Measurements from ENCODE around the gene MAGI2. TPM values are rescaled to one million over a fixed set of nuclear protein-coding genes. Genes with fewer than 3 reads are reported as not detected.

MAGI2 gene
- total RNA-seq, 1 donor from 2014 or later, result 64.2 TPM

- Mint-ChIP-seq H3K27me3 (ENCODE audit: unreplicated experiment) (no peaks in the 10 kb centered on the region), H3K4me3 (ENCODE audit: unreplicated experiment) (no peak overlapping the region), H3K36me3 (ENCODE audit: unreplicated experiment) (no peaks in the 10 kb centered on the region), H3K4me1 (ENCODE audit: low read depth, unreplicated experiment) (no peaks in the 10 kb centered on the region), H3K9me3 (ENCODE audit: unreplicated experiment) (no peaks in the 10 kb centered on the region), H3K27ac (ENCODE audit: unreplicated experiment) (no peak overlapping the region)
- DNase-seq, result no peak
- no peak for TF ChIP-seq CTCF (IDR thresholded peaks at IDR 0.05; ENCODE audit: partially characterized antibody, unreplicated experiment)
Observed at GRCh38 chr7:78279032-78279431, 1174.4 kb downstream of the MAGI2 start.

GRCh38 chr7:78267141-78267540 lies 1186.3 kb downstream of the MAGI2 start:
- Mint-ChIP-seq H3K27me3 (ENCODE audit: unreplicated experiment) (peaks cover 2% of the 10 kb centered on the region), H3K9me3 (ENCODE audit: unreplicated experiment) (peaks cover 5% of the 10 kb centered on the region), H3K27ac (ENCODE audit: unreplicated experiment) (no peak overlapping the region), H3K4me3 (ENCODE audit: unreplicated experiment) (no peak overlapping the region), H3K4me1 (ENCODE audit: low read depth, unreplicated experiment) (no peaks in the 10 kb centered on the region), H3K36me3 (ENCODE audit: unreplicated experiment) (peaks cover 23% of the 10 kb centered on the region)
- TF ChIP-seq CTCF (IDR thresholded peaks at IDR 0.05; ENCODE audit: partially characterized antibody, unreplicated experiment), result no peak
- DNase-seq, result no peak

- H3K27me3 Mint-ChIP-seq (ENCODE audit: unreplicated experiment), result peaks cover 2% of the 10 kb centered on the region
- peaks cover 6% of the 10 kb centered on the region for H3K36me3 Mint-ChIP-seq (ENCODE audit: unreplicated experiment)
- no peaks in the 10 kb centered on the region for H3K9me3 Mint-ChIP-seq (ENCODE audit: unreplicated experiment)
- H3K4me3 Mint-ChIP-seq (ENCODE audit: unreplicated experiment), result no peak overlapping the region
- no peak for TF ChIP-seq CTCF (IDR thresholded peaks at IDR 0.05; ENCODE audit: partially characterized antibody, unreplicated experiment)
- H3K27ac Mint-ChIP-seq (ENCODE audit: unreplicated experiment), result no peak overlapping the region
- H3K4me1 Mint-ChIP-seq (ENCODE audit: low read depth, unreplicated experiment), result no peaks in the 10 kb centered on the region
- DNase-seq, result no peak
Observed at GRCh38 chr7:78265486-78265885, 1188.0 kb downstream of the MAGI2 start.

GRCh38 chr7:78265071-78265470 lies 1188.4 kb downstream of the MAGI2 start:
- H3K36me3 Mint-ChIP-seq (ENCODE audit: unreplicated experiment), result peaks cover 2% of the 10 kb centered on the region
- H3K9me3 Mint-ChIP-seq (ENCODE audit: unreplicated experiment), result no peaks in the 10 kb centered on the region
- H3K4me1 Mint-ChIP-seq (ENCODE audit: low read depth, unreplicated experiment), result no peaks in the 10 kb centered on the region
- H3K27ac Mint-ChIP-seq (ENCODE audit: unreplicated experiment), result no peak overlapping the region
- H3K4me3 Mint-ChIP-seq (ENCODE audit: unreplicated experiment), result no peak overlapping the region
- no peak for DNase-seq
- H3K27me3 Mint-ChIP-seq (ENCODE audit: unreplicated experiment), result no peaks in the 10 kb centered on the region
- no peak for TF ChIP-seq CTCF (IDR thresholded peaks at IDR 0.05; ENCODE audit: partially characterized antibody, unreplicated experiment)

GRCh38 chr7:78264105-78264504 lies 1189.4 kb downstream of the MAGI2 start:
- Mint-ChIP-seq H3K36me3 (ENCODE audit: unreplicated experiment) (no peaks in the 10 kb centered on the region), H3K27ac (ENCODE audit: unreplicated experiment) (no peak overlapping the region), H3K9me3 (ENCODE audit: unreplicated experiment) (no peaks in the 10 kb centered on the region), H3K4me3 (ENCODE audit: unreplicated experiment) (no peak overlapping the region), H3K4me1 (ENCODE audit: low read depth, unreplicated experiment) (no peaks in the 10 kb centered on the region), H3K27me3 (ENCODE audit: unreplicated experiment) (no peaks in the 10 kb centered on the region)
- no peak for DNase-seq
- TF ChIP-seq CTCF (IDR thresholded peaks at IDR 0.05; ENCODE audit: partially characterized antibody, unreplicated experiment), result no peak

All from glutamatergic neuron (in vitro differentiated cells).